ENCODE measurements around the gene RPL5. TPM values are rescaled to one million over a fixed set of nuclear protein-coding genes. Genes with fewer than 3 reads are reported as not detected.

RPL5 gene
- total and polyA plus RNA-seq, 9 of the 15 experiments (the other 6 are each of a cell fraction or from before 2014, with no cell fraction given), result 1,467 to 4,252 (median 2,454) TPM

- TF ChIP-seq TAF15 (IDR thresholded peaks at IDR 0.05; ENCODE audit: low read depth, low read length), result no peak
- peak; percentile 71 for TF ChIP-seq TAF9B (IDR thresholded peaks at IDR 0.05; ENCODE audit: partially characterized antibody)
- no peak for TF ChIP-seq MBD2 (IDR thresholded peaks at IDR 0.05; ENCODE audit: borderline replicate concordance, low read depth)
- TF ChIP-seq MEF2A (IDR thresholded peaks at IDR 0.05; ENCODE audit: control insufficient read depth, low read depth, low read length), result no peak
- TF ChIP-seq HDAC2 (IDR thresholded peaks at IDR 0.05), result peak; percentile 98
- no peak for TF ChIP-seq GTF2B (IDR thresholded peaks at IDR 0.05; ENCODE audit: extremely low read depth, insufficient read length)
- TF ChIP-seq KLF13 (tag; IDR thresholded peaks at IDR 0.05; ENCODE audit: borderline replicate concordance, low read depth), result no peak
- TF ChIP-seq HNRNPH1 (optimal IDR thresholded peaks at IDR 0.05; ENCODE audit: low read depth, low read length), result no peak
- TF ChIP-seq CSDE1 (IDR thresholded peaks at IDR 0.05), result no peak
- TF ChIP-seq ATF7 (IDR thresholded peaks at IDR 0.05), result peak; percentile 97
- no peak for TF ChIP-seq ZNF395 (CRISPR knock-in tag; IDR thresholded peaks at IDR 0.05)
- TF ChIP-seq RBM39 (optimal IDR thresholded peaks at IDR 0.05; ENCODE audit: low read depth, low read length), result no peak
- 0 out of 2 replicates have a peak, but pooled peaks have one; percentile 27 for TF ChIP-seq MTA1 (IDR thresholded peaks at IDR 0.05; ENCODE audit: borderline replicate concordance)
- TF ChIP-seq IRF9 (tag; IDR thresholded peaks at IDR 0.05), result no peak
- TF ChIP-seq HNRNPK (IDR thresholded peaks at IDR 0.05; ENCODE audit: low read depth, low read length, poor library complexity, severe bottlenecking), result no peak
- no peak for TF ChIP-seq CBFB (CRISPR knock-in tag; IDR thresholded peaks at IDR 0.05)
- no peak for TF ChIP-seq ZBTB9 (CRISPR knock-in tag; IDR thresholded peaks at IDR 0.05)
- TF ChIP-seq ZBTB17 (CRISPR knock-in tag; IDR thresholded peaks at IDR 0.05), result no peak
- TF ChIP-seq ADNP (tag; IDR thresholded peaks at IDR 0.05), result peak; percentile 98
- peak; percentile 94 for TF ChIP-seq TCF3 (CRISPR knock-in tag; IDR thresholded peaks at IDR 0.05)
- no peak for TF ChIP-seq ZNF830 (CRISPR knock-in tag; IDR thresholded peaks at IDR 0.05)
- TF ChIP-seq CHCHD3 (CRISPR knock-in tag; IDR thresholded peaks at IDR 0.05), result no peak
- TF ChIP-seq TEAD1 (CRISPR knock-in tag; IDR thresholded peaks at IDR 0.05), result peak; percentile 97 to 98
- TF ChIP-seq SRSF3 (IDR thresholded peaks at IDR 0.05; ENCODE audit: insufficient read depth, low read length), result no peak
- 0 out of 2 replicates have a peak, but pooled peaks have one; percentile 35 for TF ChIP-seq TRIM28 (IDR thresholded peaks at IDR 0.05)
- TF ChIP-seq SAFB (IDR thresholded peaks at IDR 0.05; ENCODE audit: borderline replicate concordance, low read depth, low read length), result no peak
- no peak for TF ChIP-seq SP1 (CRISPR knock-in tag; IDR thresholded peaks at IDR 0.05)
- no peak for TF ChIP-seq THRAP3 (IDR thresholded peaks at IDR 0.05; ENCODE audit: borderline replicate concordance)
Observed at GRCh38 chr1:92804721-92805201, 27.1 kb upstream of the RPL5 start (continued).

Data from K562 (cell line).